OCI-LY1 (cell line): ENCODE measurements around the gene MBLAC2.

Experiments
- H2AFZ ChIP-seq: fragments of 200-600 bp; sonication (generic), shearing (Covaris generic); 2 replicates; pipeline ENCODE4 v1.6.0; 2014; ENCODE audit warnings: antibody characterized with exemption, mild to moderate bottlenecking, low read length
- H3F3A ChIP-seq: fragments of 200-600 bp; sonication (generic), shearing (Covaris generic); 2 replicates; pipeline ENCODE4 v1.6.0; 2014; ENCODE audit warnings: mild to moderate bottlenecking, antibody characterized with exemption, low read length, moderate library complexity; ENCODE audit not compliant: insufficient read depth
- H3K27ac ChIP-seq: fragments of 200-600 bp; sonication (generic); 2 replicates; pipeline ENCODE4 v1.5.1; 2014; ENCODE audit warnings: low read length, mixed run types, mild to moderate bottlenecking, low read depth; ENCODE audit not compliant: poor library complexity, severe bottlenecking
- H3K27me3 ChIP-seq: fragments of 200-600 bp; sonication (generic); 2 replicates; pipeline ENCODE4 v1.6.0; 2014; ENCODE audit warnings: antibody characterized with exemption, mild to moderate bottlenecking, low read length, moderate library complexity; ENCODE audit not compliant: insufficient read depth
- H3K36me3 ChIP-seq: fragments of 200-600 bp; sonication (generic); 2 replicates; pipeline ENCODE4 v1.6.1; 2014; ENCODE audit warnings: mild to moderate bottlenecking, antibody characterized with exemption, low read length, moderate library complexity, mixed read lengths; ENCODE audit not compliant: insufficient read depth
- H3K4me1 ChIP-seq: fragments of 200-600 bp; sonication (generic); 2 replicates; pipeline ENCODE4 v1.5.1; 2014; ENCODE audit warnings: mild to moderate bottlenecking, low read length, moderate library complexity; ENCODE audit not compliant: insufficient read depth, severe bottlenecking
- H3K4me2 ChIP-seq: fragments of 200-600 bp; sonication (generic), shearing (Covaris generic); 2 replicates; pipeline ENCODE4 v1.6.1; 2014; ENCODE audit warnings: low read length
- H3K4me3 ChIP-seq: fragments of 200-600 bp; sonication (generic); 2 replicates; pipeline ENCODE4 v1.5.1; 2014; ENCODE audit warnings: low read length, low read depth, mild to moderate bottlenecking, mixed read lengths; ENCODE audit not compliant: poor library complexity, severe bottlenecking
- H3K79me2 ChIP-seq: fragments of 200-600 bp; shearing (Covaris generic); 2 replicates; pipeline ENCODE4 v1.6.1; 2016; ENCODE audit warnings: mixed run types, low read length, mixed read lengths; ENCODE audit not compliant: insufficient read depth
- H3K9ac ChIP-seq: fragments of 200-600 bp; sonication (generic), shearing (Covaris generic); 2 replicates; pipeline ENCODE4 v1.6.1; 2014; ENCODE audit warnings: mild to moderate bottlenecking, low read length, mixed read lengths
- H3K9me2 ChIP-seq: fragments of 200-600 bp; sonication (generic), shearing (Covaris generic); 2 replicates; pipeline ENCODE4 v1.6.1; 2014; ENCODE audit warnings: low read depth, mild to moderate bottlenecking, low read length, mixed read lengths
- H3K9me3 ChIP-seq: fragments of 200-600 bp; shearing (Covaris generic); 2 replicates; pipeline ENCODE4 v1.6.1; 2014; ENCODE audit warnings: low read length, mixed read lengths
- H4K20me1 ChIP-seq: fragments of 200-600 bp; sonication (generic), shearing (Covaris generic); 2 replicates; pipeline ENCODE4 v1.6.0; 2016; ENCODE audit warnings: mild to moderate bottlenecking, low read length; ENCODE audit not compliant: insufficient read depth
- CTCF ChIP-seq: fragments of 200-600 bp; sonication (generic), shearing (Covaris generic); IDR thresholded peaks from 2 replicates; pipeline ENCODE4 v1.5.1; 2017; ENCODE audit warnings: mild to moderate bottlenecking, antibody characterized with exemption, low read length, moderate library complexity, mixed read lengths
- EZH2 ChIP-seq: fragments of 200-600 bp; sonication (generic), shearing (Covaris generic); IDR thresholded peaks from 2 replicates; pipeline ENCODE4 v1.8.0; 2017; ENCODE audit warnings: borderline replicate concordance, mixed run types, mild to moderate bottlenecking, antibody characterized with exemption, low read length, moderate library complexity, mixed read lengths

Gene MBLAC2

GRCh38 chr5:90514520-90514919, 39.9 kb upstream of the MBLAC2 start:
- Histone ChIP-seq H3F3A (no peaks in the 10 kb centered on the region), H3K4me2 (no peak overlapping the region), H3K9ac (no peak overlapping the region), H3K9me2 (no peaks in the 10 kb centered on the region), H3K9me3 (no peaks in the 10 kb centered on the region), H3K4me3 (no peak overlapping the region), H4K20me1 (no peaks in the 10 kb centered on the region), H3K4me1 (no peaks in the 10 kb centered on the region), H3K79me2 (no peaks in the 10 kb centered on the region), H2AFZ (no peak overlapping the region), H3K36me3 (peaks cover 22% of the 10 kb centered on the region), H3K27me3 (no peaks in the 10 kb centered on the region), H3K27ac (no peak overlapping the region)
- TF ChIP-seq CTCF (no peak), EZH2 (no peak)

- Histone ChIP-seq H3K27ac (no peak overlapping the region), H3K27me3 (no peaks in the 10 kb centered on the region), H3K9me3 (no peaks in the 10 kb centered on the region), H3K4me3 (no peak overlapping the region), H3K9ac (no peak overlapping the region), H2AFZ (no peak overlapping the region), H3K9me2 (no peaks in the 10 kb centered on the region), H3K79me2 (no peaks in the 10 kb centered on the region), H3K4me2 (no peak overlapping the region), H4K20me1 (no peaks in the 10 kb centered on the region), H3K36me3 (peaks cover 11% of the 10 kb centered on the region; the same call in 1 of the 2 replicates), H3F3A (no peaks in the 10 kb centered on the region), H3K4me1 (no peaks in the 10 kb centered on the region)
- TF ChIP-seq EZH2 (no peak), CTCF (no peak)
Observed at GRCh38 chr5:90510438-90510837, 35.9 kb upstream of the MBLAC2 start.

- Histone ChIP-seq H3K27ac (no peak overlapping the region), H3K9me3 (no peaks in the 10 kb centered on the region), H3K4me3 (no peak overlapping the region), H3K4me1 (no peaks in the 10 kb centered on the region), H2AFZ (no peak overlapping the region), H3K36me3 (peaks cover 11% of the 10 kb centered on the region; the same call in 1 of the 2 replicates), H3K9me2 (no peaks in the 10 kb centered on the region), H3K9ac (no peak overlapping the region), H3K27me3 (no peaks in the 10 kb centered on the region), H3K4me2 (no peak overlapping the region), H3K79me2 (no peaks in the 10 kb centered on the region), H3F3A (no peaks in the 10 kb centered on the region), H4K20me1 (no peaks in the 10 kb centered on the region)
- TF ChIP-seq CTCF (no peak), EZH2 (no peak)
Observed at GRCh38 chr5:90506221-90506620, 31.6 kb upstream of the MBLAC2 start.
